UCSD-AML1 (cell line): ENCODE data around the gene ARL15.

Experiments
- DNase-seq: peaks from one replicate; lab custom pipeline; 2025; ENCODE audit not compliant: unreplicated experiment; lab: John Stamatoyannopoulos, UW

The ARL15 gene

GRCh38 chr5:54288568-54289217 is 21.7 kb downstream of the ARL15 start:
- no peak for DNase-seq

GRCh38 chr5:54285686-54286085 is 24.7 kb downstream of the ARL15 start:
- no peak for DNase-seq

- no peak for DNase-seq
Measured at GRCh38 chr5:54284586-54284985, 25.8 kb downstream of the ARL15 start.

GRCh38 chr5:54282876-54283275 is 27.5 kb downstream of the ARL15 start:
- no peak for DNase-seq

GRCh38 chr5:54281960-54282692 is 28.2 kb downstream of the ARL15 start:
- no peak for DNase-seq

- DNase-seq = no peak
Measured at GRCh38 chr5:54279960-54280359, 30.4 kb downstream of the ARL15 start.

- no peak for DNase-seq
Measured at GRCh38 chr5:54278979-54279717, 31.2 kb downstream of the ARL15 start.

- no peak for DNase-seq
Measured at GRCh38 chr5:54278036-54278830, 32.1 kb downstream of the ARL15 start.

GRCh38 chr5:54276048-54276447 is 34.3 kb downstream of the ARL15 start:
- DNase-seq = no peak

- no peak for DNase-seq
Measured at GRCh38 chr5:54275361-54275760, 35.0 kb downstream of the ARL15 start.

GRCh38 chr5:54274944-54275343 is 35.4 kb downstream of the ARL15 start:
- no peak for DNase-seq

GRCh38 chr5:54273715-54274114 is 36.7 kb downstream of the ARL15 start:
- no peak for DNase-seq

GRCh38 chr5:54272746-54273145 is 37.6 kb downstream of the ARL15 start:
- DNase-seq = no peak

- no peak for DNase-seq
Measured at GRCh38 chr5:54270326-54270725, 40.0 kb downstream of the ARL15 start.

- no peak for DNase-seq
Measured at GRCh38 chr5:54264574-54264973, 45.8 kb downstream of the ARL15 start.

GRCh38 chr5:54263447-54263846 is 46.9 kb downstream of the ARL15 start:
- no peak for DNase-seq

- DNase-seq = no peak
Measured at GRCh38 chr5:54261596-54261995, 48.8 kb downstream of the ARL15 start.

- DNase-seq = no peak
Measured at GRCh38 chr5:54259981-54260380, 50.4 kb downstream of the ARL15 start.

- no peak for DNase-seq
Measured at GRCh38 chr5:54259090-54259489, 51.3 kb downstream of the ARL15 start.

- no peak for DNase-seq
Measured at GRCh38 chr5:54257366-54258118, 52.8 kb downstream of the ARL15 start.
